Mucosa of descending colon (tissue), 3 donors: ENCODE data around the gene LDLRAP1. TPM values are rescaled to one million over a fixed set of nuclear protein-coding genes. Genes with fewer than 3 reads are reported as not detected.

Experiments
- ATAC-seq: fragments of 200-7000 bp; cut with Tn5 transposase; one replicate; pipeline ENCODE4 v1.9.1; 2020; ENCODE audit warnings: mild to moderate bottlenecking, moderate library complexity
- DNase-seq, 3 donors: peaks; one replicate each; pipeline ENCODE4 v3.0.0-alpha.2; 2020
- H3K36me3 ChIP-seq: fragments of 200-600 bp; one replicate; pipeline ENCODE4 v1.8.0; 2021; ENCODE audit warnings: low read depth, mild to moderate bottlenecking
- H3K4me1 ChIP-seq: fragments of 200-600 bp; one replicate; pipeline ENCODE4 v1.8.0; 2021; ENCODE audit warnings: low read depth, mild to moderate bottlenecking
- H3K4me3 ChIP-seq: fragments of 200-600 bp; one replicate; pipeline ENCODE4 v1.8.0; 2021; ENCODE audit warnings: mild to moderate bottlenecking
- H3K9me3 ChIP-seq: fragments of 200-600 bp; one replicate; pipeline ENCODE4 v1.8.0; 2021; ENCODE audit warnings: mild to moderate bottlenecking
- intact Hi-C, 2 donors: fragments of 100-400 bp; cut with DNase I in 1 of 2; cut with micrococcal nuclease in 1 of 2; formaldehyde crosslinking; loops; one replicate each; pipeline versions ENCODE4 v1.11.0 to v1.11.1; 2022; cut with DNase I, micrococcal nuclease
- total RNA-seq, 3 donors: library from RNA; stranded (reverse); fragmentation: NEBNext Ultra II Directional in 2 of 3; extraction: Animal tissue kit (Norgen Biotek cat#: 25700) in 2 of 3; gene quantifications; one replicate each; pipeline versions ENCODE4 v1.2.1 to v1.2.4, GENCODE V29; 2021 to 2023
- TF ChIP-seq, protein P1 (sequence below): fragments of 200-600 bp; IDR thresholded peaks from one replicate; pipeline ENCODE4 v1.8.0; 2022; ENCODE audit warnings: antibody characterized with exemption, mild to moderate bottlenecking
- donor health status: DM: no; HTN: no; CAD: no; lungs with moderate emphysema.
- donor health status: DM: no; HTN: no; CAD: no.
- donor health status: DM: no; HTN: yes; CAD: no.

LDLRAP1 gene
- total RNA-seq, 3 donors from 2014 or later: 31.0 to 43.5 (median 37.0) TPM

DNA sequence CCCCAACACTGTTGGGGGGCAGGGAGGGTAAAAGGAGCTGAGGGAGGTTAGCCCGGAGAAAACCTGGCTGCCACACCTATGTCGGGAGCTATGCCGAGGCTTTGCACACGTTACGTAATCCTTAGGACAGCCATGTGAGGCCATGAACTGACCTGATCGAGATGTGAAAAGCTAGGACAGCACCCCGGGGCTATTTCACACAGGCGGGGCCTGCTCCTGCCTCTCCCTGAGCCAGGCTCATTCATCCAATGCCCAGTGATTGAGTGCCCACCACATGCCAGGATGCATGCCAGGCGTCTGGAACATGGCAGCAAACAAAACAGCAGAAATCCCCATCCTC is 30.2 kb downstream of the LDLRAP1 start:
- ATAC-seq: peak; percentile 72
- TF ChIP-seq, protein P1, sequence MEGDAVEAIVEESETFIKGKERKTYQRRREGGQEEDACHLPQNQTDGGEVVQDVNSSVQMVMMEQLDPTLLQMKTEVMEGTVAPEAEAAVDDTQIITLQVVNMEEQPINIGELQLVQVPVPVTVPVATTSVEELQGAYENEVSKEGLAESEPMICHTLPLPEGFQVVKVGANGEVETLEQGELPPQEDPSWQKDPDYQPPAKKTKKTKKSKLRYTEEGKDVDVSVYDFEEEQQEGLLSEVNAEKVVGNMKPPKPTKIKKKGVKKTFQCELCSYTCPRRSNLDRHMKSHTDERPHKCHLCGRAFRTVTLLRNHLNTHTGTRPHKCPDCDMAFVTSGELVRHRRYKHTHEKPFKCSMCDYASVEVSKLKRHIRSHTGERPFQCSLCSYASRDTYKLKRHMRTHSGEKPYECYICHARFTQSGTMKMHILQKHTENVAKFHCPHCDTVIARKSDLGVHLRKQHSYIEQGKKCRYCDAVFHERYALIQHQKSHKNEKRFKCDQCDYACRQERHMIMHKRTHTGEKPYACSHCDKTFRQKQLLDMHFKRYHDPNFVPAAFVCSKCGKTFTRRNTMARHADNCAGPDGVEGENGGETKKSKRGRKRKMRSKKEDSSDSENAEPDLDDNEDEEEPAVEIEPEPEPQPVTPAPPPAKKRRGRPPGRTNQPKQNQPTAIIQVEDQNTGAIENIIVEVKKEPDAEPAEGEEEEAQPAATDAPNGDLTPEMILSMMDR: no peak
- peak in 1 of 3 donors; percentile 65 for DNase-seq

DNA sequence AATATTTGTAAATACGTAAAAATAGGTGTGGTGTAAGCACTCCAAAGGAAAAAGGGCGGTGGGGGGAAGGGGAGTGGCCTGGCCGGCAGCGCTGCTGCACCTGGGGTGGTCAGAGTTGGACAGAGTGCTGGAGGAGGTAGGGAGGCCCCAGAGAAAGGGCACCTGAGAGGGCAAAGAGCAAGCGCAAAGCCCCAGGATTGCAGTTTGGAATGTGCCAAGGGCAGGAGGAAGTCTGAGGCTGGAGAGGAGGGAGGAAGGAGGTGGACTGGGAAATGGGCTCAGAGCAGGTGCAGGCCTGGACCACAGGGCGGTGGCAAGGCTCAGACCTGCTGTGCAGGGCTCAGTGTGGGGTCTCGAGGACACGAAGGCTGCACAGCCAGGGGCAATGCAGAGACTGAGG is 30.6 kb downstream of the LDLRAP1 start:
- Histone ChIP-seq H3K4me3 (no peak overlapping the region), H3K36me3 (no peaks in the 10 kb centered on the region), H3K9me3 (no peaks in the 10 kb centered on the region), H3K4me1 (peaks cover 8% of the 10 kb centered on the region)
- TF ChIP-seq, protein P1: no peak
- intact Hi-C loops: no loop called here
- ATAC-seq: peak; percentile 25
- no peak for DNase-seq

More for the DNA sequence above, 30.2 kb downstream of the LDLRAP1 start:
- Histone ChIP-seq H3K9me3 (no peaks in the 10 kb centered on the region), H3K4me3 (no peak overlapping the region), H3K4me1 (peaks cover 8% of the 10 kb centered on the region), H3K36me3 (no peaks in the 10 kb centered on the region)
- intact Hi-C loops: no loop called here

DNA sequence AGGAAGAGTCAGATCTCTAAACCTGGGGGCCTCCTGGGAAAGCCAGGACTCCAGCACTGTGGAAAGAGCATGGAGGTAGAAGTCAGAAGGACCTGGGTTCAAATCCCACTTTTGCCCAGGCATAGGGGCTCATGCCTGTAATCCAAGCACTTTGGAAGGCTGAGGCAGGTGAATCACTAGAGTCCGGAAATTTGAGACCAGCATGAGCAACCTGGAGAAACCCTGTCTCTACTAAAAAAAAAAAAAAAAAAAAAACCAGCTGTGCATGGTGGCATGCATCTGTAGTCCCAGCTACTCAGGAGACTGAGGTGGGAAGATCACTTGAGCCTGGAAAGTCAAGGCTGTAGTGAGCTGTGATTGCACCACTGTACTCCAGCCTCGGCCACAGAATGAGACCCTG is 31.8 kb downstream of the LDLRAP1 start:
- intact Hi-C loops: no loop called here
- H3K36me3 ChIP-seq: no peaks in the 10 kb centered on the region
- DNase-seq (no peak), ATAC-seq (no peak)
- H3K4me3 ChIP-seq: no peak overlapping the region
- TF ChIP-seq, protein P1: no peak
- H3K4me1 ChIP-seq: peaks cover 8% of the 10 kb centered on the region
- no peaks in the 10 kb centered on the region for H3K9me3 ChIP-seq

DNA sequence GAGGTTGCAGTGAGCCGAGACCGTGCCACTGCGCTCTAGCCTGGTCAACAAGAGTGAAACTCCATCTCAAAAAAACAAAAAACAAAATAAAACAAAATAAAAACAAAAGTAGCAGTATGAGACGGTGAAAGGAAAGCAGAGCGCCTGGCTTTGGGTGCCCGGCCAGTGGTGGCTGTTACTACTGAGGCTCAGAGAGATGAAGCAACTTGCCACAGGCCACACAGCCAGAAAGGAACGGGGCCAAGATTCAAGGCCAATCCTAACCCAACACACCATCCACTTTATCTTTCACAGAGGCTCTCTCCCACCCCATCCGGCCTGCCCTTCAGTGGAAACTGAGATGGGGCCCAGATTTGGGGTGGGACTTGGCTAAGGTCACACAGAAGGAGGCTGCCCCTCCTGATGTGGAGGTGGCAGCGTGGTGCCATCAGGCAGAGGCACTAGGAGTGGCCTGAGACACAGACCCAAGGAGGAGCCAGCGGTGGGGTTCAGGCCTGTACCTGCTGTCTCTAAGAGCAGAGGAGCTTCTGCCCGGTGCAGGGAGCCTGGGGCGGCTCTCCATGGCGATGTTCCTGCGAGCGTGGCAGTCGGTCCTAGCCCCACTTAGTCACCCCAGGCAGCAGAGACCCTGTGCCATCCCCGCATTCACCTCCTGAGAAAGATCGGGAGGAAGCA is 33.2 kb downstream of the LDLRAP1 start:
- no peak for ATAC-seq
- H3K36me3 ChIP-seq: no peaks in the 10 kb centered on the region
- intact Hi-C loops: no loop called here

DNA sequence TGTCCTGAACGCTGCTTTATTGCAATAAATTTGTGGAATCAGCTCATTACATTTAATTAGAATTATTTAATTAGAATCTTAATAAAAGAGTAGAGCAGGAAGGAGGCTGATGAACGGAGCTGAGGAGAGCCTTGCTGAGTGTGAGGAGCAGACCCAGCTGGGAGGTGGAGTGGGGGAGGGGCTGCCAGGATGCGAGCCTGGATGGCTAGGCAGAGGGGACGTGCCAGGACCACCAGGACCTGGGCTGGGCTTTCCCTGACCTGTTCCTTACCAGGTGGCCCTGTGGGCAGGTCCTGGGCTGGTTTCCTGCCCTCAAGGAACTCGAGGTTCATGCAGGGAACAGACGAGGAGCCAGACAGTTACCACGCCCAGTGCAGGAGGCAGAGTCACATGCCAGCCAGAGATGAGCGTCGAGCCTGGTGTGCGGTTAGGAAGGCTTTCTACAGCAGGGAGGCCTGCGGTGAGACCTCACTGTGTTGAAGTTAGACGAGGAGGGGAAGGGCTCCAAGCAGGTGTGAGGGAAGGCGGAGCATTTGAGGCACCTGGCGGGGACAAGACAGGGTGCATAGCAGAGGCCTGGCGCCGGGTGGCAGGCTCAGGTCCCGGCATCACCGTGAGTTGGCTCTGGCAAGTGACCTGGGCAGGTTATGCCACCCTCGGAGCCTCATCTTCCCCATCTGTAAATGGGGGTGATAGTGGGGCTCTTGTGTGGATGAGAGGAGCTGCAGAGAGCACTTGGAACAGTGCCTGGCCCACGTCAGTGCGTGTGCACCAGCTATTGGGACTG is 33.9 kb downstream of the LDLRAP1 start:
- ATAC-seq: peak; percentile 5
- intact Hi-C loops: no loop called here
- TF ChIP-seq, protein P1: no peak
- Histone ChIP-seq H3K36me3 (no peaks in the 10 kb centered on the region), H3K4me1 (peaks cover 8% of the 10 kb centered on the region), H3K9me3 (no peaks in the 10 kb centered on the region), H3K4me3 (no peak overlapping the region)
- no peak for DNase-seq

More for the DNA sequence above, 33.2 kb downstream of the LDLRAP1 start:
- Histone ChIP-seq H3K4me1 (peaks cover 8% of the 10 kb centered on the region), H3K9me3 (no peaks in the 10 kb centered on the region), H3K4me3 (no peak overlapping the region)
- TF ChIP-seq, protein P1: no peak
- no peak for DNase-seq
